NB4 (cell line): ENCODE measurements around the gene CNPY1.

Source experiments
- MYC ChIP-seq: IDR thresholded peaks from 2 replicates; pipeline ENCODE4 v1.6.1; 2011; ENCODE audit warnings: low read depth, low read length
- POLR2A ChIP-seq: IDR thresholded peaks from 2 replicates; pipeline ENCODE4 v1.6.1; 2011; ENCODE audit warnings: mild to moderate bottlenecking; ENCODE audit not compliant: insufficient read length; ENCODE audit errors: extremely low read depth
- TF ChIP-seq, protein P1 (sequence below): IDR thresholded peaks from one replicate; pipeline ENCODE4 v1.5.1; 2012; ENCODE audit warnings: low read depth, low read length

DNA sequence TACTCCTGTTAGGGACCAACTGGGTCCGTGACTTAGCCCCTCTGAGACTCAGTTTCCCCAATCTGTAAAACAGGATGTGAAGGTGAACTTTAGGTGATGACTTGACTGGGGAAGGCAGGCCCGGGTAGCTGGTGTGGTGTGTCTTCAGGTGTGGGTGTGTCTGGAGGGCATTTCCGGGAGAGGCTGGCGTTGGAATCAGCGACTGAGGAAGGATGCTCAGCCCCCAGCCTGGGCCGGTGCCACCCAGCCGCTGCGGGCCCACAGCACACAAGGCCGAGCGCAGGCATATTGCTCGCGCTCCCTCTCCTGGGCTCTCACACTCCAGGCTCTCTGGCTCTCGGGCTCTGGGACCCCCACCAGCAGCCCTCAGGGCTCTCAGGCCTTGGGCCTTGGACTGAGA, 31.7 kb upstream of the CNPY1 start:
- TF ChIP-seq, protein P1, sequence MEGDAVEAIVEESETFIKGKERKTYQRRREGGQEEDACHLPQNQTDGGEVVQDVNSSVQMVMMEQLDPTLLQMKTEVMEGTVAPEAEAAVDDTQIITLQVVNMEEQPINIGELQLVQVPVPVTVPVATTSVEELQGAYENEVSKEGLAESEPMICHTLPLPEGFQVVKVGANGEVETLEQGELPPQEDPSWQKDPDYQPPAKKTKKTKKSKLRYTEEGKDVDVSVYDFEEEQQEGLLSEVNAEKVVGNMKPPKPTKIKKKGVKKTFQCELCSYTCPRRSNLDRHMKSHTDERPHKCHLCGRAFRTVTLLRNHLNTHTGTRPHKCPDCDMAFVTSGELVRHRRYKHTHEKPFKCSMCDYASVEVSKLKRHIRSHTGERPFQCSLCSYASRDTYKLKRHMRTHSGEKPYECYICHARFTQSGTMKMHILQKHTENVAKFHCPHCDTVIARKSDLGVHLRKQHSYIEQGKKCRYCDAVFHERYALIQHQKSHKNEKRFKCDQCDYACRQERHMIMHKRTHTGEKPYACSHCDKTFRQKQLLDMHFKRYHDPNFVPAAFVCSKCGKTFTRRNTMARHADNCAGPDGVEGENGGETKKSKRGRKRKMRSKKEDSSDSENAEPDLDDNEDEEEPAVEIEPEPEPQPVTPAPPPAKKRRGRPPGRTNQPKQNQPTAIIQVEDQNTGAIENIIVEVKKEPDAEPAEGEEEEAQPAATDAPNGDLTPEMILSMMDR: no peak
- TF ChIP-seq MYC: no peak
- no peak for TF ChIP-seq POLR2A
